Frontal cortex (tissue), 4 donors: ENCODE data around the gene TRAF1. TPM values are rescaled to one million over a fixed set of nuclear protein-coding genes. Genes with fewer than 3 reads are reported as not detected.

Experiments used
- DNase-seq, 2 donors: peaks; one replicate each; pipeline ENCODE4 v3.0.0; 2012; ENCODE audit warnings: low spot score in 2 of 2
- FAIRE-seq: peaks from 2 replicates; lab custom pipeline; 2012; peaks lifted over from hg19 to GRCh38; lab: Jason Lieb, UNC
- total RNA-seq: library from RNA; depleted of rRNA; stranded (reverse); fragments of >200 nt; gene quantifications from one replicate; pipeline ENCODE4 v1.2.3, GENCODE V29; 2014
- donor health status: control.
- donor health status: control.
- donor health status: control.

The TRAF1 gene
- total RNA-seq, 1 donor from 2014 or later, result 1.6 TPM

DNA sequence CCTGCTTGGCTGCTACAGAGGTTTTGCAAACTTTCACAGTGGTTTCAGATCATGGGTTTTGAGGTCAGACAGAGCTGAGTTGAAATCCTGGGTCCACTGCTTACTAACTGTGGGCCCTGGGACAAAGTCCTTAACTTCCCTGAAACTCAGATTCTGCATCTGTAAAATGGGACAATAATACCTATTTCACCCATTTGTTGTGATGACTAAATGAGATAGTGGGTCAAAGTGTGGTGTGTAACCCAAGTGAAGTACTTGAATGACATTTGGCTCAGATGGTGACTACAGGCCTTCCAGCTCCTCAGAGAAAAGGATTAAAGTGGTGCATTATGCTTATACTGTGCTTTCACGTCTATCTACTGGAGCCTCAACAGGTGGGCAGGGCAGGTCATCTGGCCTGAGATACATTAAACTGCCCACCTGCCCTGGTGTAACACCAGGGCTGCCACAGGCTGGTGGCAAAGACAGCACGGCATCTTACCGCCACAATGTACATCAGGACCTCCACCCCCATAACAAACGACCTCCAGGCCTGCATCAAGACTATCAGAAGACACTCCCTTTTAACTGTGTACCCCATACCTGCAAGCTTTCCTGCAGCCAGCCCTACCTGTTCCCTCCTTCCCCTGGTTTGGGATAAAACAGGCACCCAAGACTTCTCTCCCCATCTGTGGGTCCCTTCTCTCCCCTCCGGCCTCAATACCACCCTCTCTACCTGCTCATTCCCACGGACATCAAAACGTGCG lies 846 bp upstream of the TRAF1 start:
- FAIRE-seq (no peak), DNase-seq (no peak)

DNA sequence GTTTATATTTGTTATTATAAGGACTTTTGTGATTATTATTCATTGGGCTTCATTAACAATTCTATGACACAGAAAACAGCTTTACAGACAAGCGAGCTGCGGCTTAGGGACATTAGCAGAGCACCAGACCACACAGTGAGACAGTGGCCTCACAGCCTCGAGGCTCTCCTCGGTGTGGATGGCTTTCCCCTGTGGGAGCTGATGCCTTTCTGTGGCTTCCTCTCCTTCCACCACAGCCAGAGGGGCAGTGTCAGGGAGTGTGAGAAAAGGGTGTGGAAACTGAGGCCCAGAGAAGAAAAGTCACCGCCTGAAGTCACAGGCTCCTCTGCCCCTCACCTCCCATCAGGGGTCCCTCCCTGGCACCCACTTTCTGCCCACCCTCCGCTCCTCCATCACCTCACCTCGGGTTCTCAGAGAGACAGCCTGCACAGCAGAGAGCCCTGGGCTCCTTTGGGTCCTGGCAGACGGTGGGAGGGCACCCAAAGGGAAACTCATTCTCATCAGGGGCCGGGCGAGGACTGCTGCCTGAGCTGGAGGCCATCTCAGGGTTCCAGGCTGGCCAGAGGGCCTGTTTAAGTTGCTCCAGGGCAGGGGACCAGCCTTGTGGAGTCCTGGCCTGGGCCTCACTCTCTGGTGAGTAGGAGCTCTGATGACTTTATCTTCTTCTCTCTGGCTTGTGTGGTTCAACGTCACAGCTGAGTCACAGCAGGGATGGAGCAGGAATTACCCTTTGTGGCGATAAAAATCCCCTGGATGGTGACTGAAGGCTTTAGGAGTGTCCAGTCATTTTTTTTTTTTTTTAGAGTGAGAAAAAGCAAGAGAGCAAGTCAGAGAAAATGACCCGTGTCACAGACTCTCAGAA lies 830 bp downstream of the TRAF1 start:
- DNase-seq, result no peak
- FAIRE-seq, result no peak

DNA sequence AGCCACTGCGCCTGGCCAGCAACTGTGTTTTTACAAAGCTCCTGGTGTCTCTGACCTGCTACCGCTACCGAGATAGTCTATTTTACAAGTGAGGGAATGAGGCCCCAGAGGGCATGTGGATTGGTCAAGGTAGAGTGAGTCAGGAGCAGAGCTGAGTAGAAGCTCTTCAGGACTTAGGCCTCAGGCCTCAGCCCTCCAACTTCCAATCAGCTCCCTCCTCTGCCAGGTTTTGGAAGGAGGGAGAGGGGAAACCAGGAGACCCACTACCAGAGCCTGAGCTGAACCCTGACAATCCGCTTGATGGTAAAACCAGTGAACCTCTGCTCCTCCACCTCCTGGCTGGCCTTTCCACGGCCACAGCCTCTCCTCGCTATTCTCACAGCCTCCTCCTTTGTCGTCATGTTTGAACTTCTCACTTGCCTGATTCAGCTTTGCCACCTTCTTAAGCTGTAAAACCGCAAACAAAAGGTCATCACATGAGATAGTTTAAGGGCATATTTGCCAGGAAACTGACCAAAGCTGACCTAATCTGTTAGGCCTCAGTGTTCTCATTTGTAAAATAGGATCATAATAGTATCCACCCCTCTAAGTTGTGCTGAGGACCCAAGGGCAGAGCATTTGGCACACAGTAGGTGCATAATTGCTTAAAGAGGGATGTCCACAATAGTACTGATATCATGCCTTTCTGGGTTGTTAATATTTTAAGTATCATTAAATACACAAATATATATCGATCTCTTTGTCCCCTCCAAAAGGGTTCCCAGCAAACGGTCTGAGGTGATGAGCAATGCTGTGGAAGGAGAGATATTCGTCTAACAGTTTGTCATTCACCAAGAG lies 1.7 kb downstream of the TRAF1 start:
- FAIRE-seq (no peak), DNase-seq (no peak)

DNA sequence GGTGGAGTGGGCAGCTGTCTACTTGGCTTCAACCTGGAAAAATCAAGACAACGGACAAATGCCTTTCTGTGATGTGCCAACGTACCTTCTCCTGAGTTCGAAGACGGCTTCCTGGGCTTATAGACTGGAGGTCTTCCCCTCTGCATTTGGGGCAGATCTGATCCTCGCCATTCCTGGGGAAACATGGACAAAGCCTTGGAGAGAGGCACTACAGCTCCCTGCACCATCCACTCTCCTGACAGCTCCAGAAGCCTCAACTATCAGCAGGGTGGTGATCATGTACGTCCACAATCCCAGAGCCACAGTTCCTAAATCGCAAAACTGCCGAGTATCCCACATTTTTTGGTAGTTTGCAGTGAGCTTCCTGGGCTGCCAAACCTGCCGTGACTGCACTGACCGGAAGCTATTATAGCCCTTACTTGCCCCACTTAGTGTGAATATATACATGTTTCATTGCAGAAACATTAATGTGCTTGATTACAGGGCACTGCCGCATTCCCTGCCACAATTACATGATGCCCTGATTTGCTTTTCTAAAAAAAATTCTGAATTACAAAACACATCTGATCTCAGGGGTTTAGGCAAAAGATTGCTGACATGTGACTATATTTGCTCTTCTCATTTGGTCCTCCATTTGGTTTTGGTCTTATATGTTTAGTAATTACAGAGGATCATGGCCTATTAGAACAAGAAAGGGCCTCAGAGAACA lies 2.8 kb downstream of the TRAF1 start:
- DNase-seq (no peak), FAIRE-seq (no peak)

DNA sequence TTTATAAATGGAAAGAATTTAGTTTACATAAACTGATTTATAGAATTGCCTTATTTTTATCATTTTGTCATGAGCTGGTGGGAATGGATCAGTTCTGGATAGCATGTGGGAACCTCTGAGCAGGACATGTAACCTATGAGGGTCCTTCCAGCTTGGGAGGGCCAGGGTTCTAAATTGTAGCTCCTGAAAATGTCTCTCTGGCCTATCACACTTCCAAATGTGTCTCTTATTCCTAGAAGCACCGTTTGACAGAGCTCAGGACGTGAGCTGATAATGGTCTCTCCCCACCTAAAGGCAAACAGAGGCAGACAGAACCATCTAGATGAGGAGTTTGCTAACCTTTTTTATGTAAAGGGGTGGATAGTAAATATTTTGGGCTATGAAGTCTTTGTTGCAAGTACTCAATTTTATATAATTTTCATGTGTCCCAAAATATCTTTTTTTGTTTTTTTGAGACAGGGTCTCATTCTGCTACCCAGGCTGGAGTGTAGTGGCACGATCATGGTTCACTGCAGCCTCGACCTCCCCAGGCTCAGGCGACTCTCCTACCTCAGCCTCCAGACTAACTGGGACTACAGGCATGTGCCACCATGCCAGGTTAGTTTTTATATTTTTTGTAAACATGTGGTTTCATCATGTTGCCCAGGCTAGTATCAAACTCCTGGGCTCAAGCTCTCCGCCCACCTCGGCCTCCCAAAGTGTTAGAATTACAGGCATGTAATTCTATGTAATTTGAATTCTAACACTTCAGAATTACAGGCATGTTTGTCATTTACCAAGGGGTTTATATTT lies 4.0 kb downstream of the TRAF1 start:
- DNase-seq, result no peak
- FAIRE-seq, result no peak

DNA sequence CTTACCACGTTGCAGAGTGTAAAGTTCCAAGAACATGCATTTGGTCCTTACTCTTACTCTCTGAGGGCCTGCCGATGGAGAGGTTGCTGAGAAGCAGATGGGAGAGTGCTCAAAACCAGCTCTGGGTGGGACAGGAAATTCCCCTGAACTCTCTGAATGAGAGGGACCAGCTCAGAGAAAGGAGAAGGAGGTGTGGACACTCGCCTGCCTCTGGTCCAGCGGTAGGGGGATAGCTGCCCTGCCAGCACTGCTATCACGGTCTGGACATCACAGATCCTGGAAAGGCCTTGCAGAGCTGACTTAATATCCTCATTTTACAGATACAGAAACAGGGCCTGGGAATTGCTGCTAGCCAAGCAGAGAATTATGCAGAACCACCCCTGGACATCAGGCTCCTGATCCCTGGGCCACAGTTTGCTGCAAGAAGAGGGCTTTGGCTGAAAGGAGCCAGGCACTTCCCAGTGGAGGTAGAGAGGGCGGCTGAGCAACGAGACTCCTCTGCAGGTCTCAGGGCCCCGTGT lies 4.9 kb downstream of the TRAF1 start:
- FAIRE-seq (no peak), DNase-seq (no peak)

DNA sequence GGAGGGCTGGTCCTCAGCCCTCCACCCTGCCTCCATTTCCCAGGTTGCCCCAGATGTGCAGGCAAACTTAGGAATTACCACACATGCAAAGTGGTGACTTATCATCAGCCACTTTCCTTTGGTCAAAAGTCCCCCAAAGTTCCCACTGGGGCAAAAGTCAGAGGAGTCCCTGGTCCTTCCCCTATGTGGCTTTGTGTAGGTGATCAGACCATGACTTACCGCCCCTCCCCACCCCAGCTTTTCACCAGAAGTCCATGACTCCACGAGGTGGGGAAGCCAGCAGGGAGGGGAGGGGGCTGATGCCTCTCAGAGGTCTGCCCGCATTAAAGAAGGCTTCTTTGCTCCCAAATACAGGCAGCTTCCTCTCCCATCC lies 5.8 kb downstream of the TRAF1 start:
- DNase-seq (no peak), FAIRE-seq (no peak)

DNA sequence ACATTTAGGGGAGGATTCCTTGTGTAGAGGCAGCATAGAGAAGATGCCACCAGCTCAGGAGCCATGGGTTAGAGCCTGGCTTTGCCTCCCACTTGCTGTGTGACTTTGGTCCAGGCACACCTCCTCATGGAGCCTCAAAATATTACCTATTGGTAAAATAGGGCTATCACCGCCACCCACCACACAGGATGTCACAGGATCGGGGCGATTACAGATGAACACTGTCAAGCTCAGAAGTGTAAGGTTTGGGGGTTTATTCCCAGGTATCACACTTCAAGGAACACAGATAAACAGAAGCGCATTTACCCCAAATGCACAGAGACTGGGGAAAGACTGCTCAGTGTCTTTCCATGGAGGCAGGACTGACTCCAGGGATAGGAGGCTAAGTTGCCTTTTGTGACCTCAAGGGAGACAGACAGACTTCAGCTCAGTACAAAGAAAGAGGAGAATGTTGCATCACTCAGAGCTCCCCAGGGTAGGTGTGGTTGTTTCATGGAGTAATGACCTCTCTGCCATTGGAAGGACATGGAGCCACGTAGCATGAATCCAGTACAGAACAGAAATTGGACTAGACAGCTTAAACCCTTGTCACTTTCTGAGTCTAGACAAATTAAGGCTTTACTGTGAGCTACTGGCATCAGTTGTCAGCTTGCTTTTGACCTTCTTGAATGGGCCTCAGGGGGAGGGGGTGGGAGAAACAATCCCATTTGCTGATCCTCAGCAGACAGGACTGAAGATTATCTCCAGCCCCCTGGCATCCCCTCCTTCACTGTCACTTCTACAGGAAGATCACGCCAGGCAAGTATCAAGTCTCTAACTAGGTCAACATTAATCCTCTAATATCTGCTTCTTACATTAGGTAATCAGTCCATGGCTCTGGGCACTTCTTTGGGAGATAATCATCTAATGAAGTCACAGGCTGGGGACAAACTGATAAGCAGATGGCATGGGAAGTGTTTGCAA lies 6.5 kb downstream of the TRAF1 start:
- DNase-seq (no peak), FAIRE-seq (no peak)

DNA sequence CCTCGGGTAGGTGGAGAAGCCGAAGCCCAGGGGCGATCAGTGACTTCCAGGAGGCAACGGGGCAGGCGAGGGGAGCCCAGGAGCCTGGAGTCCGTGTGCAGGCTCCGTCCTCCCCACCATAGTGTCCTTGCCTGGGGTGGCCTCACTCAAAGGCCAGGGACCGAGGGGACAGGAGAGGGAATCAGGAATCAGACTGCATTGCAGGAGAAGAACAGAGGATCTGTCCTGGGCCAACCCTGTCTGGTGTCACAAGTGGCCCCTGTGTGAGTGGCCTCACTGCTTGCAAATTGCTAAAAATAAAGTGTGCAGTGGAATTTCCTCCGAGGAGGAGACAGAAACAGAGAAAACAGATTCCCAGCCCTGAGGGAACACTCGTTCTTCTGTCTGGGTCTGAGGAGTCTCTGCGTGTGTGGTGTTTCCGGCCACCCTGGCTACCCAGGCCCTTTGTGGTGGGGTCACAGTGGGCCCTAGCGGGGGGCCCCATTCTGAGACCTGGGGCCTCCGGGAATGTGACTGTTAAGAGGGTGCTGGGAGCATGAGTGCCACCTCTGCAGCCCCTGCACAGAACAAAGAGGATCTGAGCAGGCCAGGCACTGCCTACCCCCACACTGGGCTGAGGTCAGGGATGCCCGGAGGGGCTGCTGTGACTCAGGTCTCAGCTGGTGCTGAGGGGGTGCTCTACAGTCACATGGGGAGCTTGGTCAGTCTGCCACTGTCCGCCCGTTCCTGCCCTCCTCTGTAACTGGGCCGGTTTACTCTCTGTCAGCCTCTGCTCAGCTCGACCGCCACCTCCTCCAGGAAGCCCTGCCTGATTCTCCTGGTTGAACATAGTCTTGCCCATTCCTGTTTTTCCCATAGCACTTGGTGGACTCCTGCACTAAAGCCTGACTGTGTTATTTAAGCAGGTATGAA lies 7.4 kb downstream of the TRAF1 start:
- DNase-seq (no peak), FAIRE-seq (no peak)

DNA sequence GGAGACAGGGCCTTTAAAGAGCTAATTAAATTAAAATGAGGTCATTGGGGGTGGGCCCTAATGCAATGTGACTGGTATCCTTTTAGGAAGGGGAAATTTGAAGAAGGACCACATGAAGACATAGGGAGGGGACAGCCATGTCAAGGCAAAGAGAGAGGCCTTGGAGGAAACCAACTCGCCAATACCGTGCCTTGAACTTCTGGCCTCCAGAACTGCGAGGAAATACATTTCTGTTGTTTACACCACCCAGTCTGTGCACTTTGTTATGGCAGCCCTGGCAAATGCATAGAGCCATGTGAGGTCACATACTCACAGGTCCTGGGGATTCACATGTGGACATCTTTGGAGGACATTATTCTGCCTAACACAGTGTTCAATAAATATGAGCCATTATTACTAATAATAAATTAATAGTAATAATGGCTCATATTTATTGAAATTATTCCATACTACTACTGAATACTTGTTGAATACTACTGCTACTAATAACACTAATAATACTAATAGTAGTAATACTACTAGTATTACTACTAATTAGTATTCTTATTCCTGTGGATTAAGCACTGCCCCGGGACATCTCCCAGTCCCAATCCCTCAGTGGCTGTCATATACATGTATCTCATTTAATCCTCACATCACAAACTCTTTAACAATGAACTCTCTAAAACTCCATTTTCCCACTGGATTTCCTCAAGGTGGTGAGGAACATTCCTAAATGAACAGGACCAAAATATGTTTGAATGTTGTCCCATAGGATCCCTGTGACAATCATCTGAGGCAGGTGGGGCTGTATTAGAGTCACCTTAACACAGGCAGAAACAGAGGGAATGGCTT lies 8.4 kb downstream of the TRAF1 start:
- DNase-seq (no peak), FAIRE-seq (no peak)

DNA sequence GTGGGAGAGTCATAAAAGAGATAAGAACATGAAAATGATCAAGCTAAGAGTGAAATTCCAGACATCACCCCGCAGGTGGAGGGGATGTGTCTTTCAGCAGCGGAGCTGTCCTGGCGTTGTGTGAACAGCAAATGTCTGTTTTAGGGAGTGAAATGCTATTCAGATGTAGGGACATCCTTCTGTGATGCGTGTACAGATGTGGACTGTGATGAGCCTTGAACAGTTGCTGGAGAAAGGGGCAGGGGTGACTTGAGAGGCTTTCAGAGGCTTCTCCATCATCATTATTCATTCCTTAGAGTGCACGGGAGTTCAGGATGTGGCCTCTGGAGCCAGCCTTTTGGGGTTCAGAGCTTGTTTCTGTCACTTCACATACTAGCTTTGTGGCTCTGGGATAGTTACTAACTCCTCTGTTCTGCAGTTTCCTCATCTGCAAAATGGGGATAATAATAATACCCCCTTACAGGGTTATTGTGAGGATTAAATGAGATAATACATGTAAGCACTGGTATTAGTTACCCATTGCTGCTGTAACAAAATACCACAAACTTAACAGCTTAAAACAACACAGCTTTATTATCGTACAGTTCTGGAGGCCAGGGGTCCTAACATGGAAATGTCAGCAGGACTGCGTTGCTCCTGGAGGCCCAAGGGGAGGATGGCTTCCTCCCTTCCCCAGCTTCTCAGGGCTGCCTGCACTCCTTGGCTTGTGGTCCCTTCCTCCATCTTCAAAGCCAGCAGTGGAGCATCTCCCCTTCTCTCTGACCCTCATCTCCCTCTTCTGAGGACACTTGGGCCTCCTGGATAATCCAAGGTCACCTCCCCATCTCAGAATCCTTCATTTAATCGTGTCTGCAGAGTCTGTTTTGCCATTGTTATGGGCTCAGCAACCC lies 9.4 kb downstream of the TRAF1 start:
- FAIRE-seq, result no peak

DNA sequence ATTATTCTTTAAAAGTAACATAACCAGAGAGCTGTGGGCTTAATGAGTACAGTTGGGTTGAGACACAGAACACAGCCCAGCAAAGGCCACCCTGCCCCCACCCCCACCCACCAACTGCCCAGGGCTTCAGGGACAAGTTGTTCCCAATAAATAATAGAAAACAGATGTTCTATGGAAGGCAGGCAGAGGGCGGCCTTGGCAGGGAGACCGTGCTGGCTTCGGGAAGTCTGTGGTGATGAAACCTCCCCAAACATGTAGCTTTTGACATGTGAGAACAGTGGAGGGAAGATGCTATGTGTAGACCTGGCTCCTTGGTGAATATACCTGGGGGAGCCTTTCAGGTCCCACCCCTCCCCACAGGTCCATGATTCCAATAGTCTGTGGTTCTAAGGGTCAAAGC lies 10.0 kb downstream of the TRAF1 start:
- no peak for FAIRE-seq
- no peak for DNase-seq

More for the DNA sequence above, 9.4 kb downstream of the TRAF1 start:
- DNase-seq, result no peak

DNA sequence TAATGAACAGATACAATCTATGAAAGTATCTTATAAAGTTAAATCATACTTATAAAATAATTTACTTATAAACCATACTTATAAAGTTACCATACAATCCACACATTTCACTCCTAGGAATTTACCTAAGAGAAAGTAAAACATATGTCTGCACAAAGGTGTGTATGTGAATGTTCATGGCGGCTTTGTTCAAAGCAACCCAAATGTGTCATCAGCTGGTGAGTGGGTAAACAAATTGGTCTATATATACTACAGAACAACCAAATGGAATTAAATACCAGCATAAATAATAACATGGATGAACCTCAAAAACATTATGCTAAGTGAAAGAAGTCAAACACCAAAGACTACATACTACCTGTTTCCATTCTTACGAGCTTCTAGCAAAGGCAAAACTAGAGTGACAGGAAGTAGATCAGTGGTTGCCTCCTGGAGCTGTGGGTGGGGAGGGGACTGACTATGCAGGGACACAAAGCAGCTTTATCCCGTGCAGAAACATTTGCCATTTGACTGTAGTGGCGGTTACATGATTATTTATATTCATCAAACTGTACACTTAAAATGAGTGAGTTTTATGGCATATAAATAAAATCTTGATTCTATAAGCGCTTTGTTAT lies 10.6 kb downstream of the TRAF1 start:
- no peak for DNase-seq
- no peak for FAIRE-seq

DNA sequence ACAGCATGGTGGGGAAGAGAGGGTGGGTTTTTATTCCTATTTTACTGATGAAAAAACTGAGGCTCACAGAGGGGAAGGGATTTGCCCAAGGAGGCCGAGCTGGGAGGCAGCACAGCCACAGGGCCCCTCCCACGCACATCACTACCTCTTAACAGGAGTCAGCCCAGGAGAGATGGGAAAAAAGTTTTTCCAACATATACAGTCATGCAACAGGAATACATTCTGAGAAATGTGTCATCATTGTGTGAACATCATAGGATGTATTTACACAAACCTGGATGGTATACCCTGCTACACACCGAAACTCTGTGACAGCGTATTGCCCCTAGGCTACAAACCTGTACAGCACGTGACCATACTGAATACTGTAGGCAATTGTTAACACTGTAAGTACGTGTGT lies 11.6 kb downstream of the TRAF1 start:
- DNase-seq (no peak), FAIRE-seq (no peak)
